ENCODE measurements around the gene ITGB1. TPM values are rescaled to one million over a fixed set of nuclear protein-coding genes. Genes with fewer than 3 reads are reported as not detected.

Gene ITGB1
- total RNA-seq, 1 donor from 2014 or later = 542 TPM

- DNase-seq = no peak
- no peak for TF ChIP-seq CTCF (IDR thresholded peaks at IDR 0.05; ENCODE audit: borderline replicate concordance)
- Histone ChIP-seq H3K4me3 (no peak overlapping the region), H3K4me1 (peaks cover 31% of the 10 kb centered on the region), H3K36me3 (no peaks in the 10 kb centered on the region), H3K27ac (replicated peaks) (no peak overlapping the region), H3K9me3 (replicated peaks) (no peaks in the 10 kb centered on the region), H3K27me3 (ENCODE audit: low read depth) (no peaks in the 10 kb centered on the region)
- intact Hi-C loops (cut with micrococcal nuclease) = no loop called here
Observed at GRCh38 chr10:32976338-32976737, 18.3 kb upstream of the ITGB1 start.

GRCh38 chr10:32972929-32973328 is 14.9 kb upstream of the ITGB1 start:
- DNase-seq = no peak
- H3K9me3 ChIP-seq (replicated peaks) = no peaks in the 10 kb centered on the region
- peaks cover 16% of the 10 kb centered on the region for H3K4me1 ChIP-seq
- H3K36me3 ChIP-seq = no peaks in the 10 kb centered on the region
- no peak for TF ChIP-seq CTCF (IDR thresholded peaks at IDR 0.05; ENCODE audit: borderline replicate concordance)
- H3K27ac ChIP-seq (replicated peaks) = no peak overlapping the region
- no peaks in the 10 kb centered on the region for H3K27me3 ChIP-seq (ENCODE audit: low read depth)
- intact Hi-C loops (cut with micrococcal nuclease) = no loop called here
- H3K4me3 ChIP-seq = no peak overlapping the region

GRCh38 chr10:32972460-32972859 is 14.4 kb upstream of the ITGB1 start:
- TF ChIP-seq CTCF (IDR thresholded peaks at IDR 0.05; ENCODE audit: borderline replicate concordance) = no peak
- Histone ChIP-seq H3K9me3 (replicated peaks) (no peaks in the 10 kb centered on the region), H3K36me3 (no peaks in the 10 kb centered on the region), H3K27me3 (ENCODE audit: low read depth) (no peaks in the 10 kb centered on the region), H3K4me3 (no peak overlapping the region), H3K27ac (replicated peaks) (peak overlapping the region; percentile 61), H3K4me1 (peaks cover 16% of the 10 kb centered on the region)
- intact Hi-C loops (cut with micrococcal nuclease) = no loop called here
- DNase-seq = no peak

- Histone ChIP-seq H3K4me3 (no peak overlapping the region), H3K27ac (replicated peaks) (peak overlapping the region; percentile 61)
- no peak for DNase-seq
Observed at GRCh38 chr10:32971536-32972091, 13.6 kb upstream of the ITGB1 start.

GRCh38 chr10:32970910-32971309 is 12.9 kb upstream of the ITGB1 start:
- intact Hi-C loops (cut with micrococcal nuclease) = no loop called here
- Histone ChIP-seq H3K27me3 (ENCODE audit: low read depth) (no peaks in the 10 kb centered on the region), H3K27ac (replicated peaks) (peak overlapping the region; percentile 61), H3K36me3 (no peaks in the 10 kb centered on the region), H3K4me3 (no peak overlapping the region), H3K9me3 (replicated peaks) (peaks cover 5% of the 10 kb centered on the region), H3K4me1 (peaks cover 16% of the 10 kb centered on the region)
- DNase-seq = no peak
- no peak for TF ChIP-seq CTCF (IDR thresholded peaks at IDR 0.05; ENCODE audit: borderline replicate concordance)

More at GRCh38 chr10:32971536-32972091, 13.6 kb upstream of the ITGB1 start:
- Histone ChIP-seq H3K9me3 (replicated peaks) (no peaks in the 10 kb centered on the region), H3K27me3 (ENCODE audit: low read depth) (no peaks in the 10 kb centered on the region), H3K36me3 (no peaks in the 10 kb centered on the region), H3K4me1 (peaks cover 16% of the 10 kb centered on the region)
- intact Hi-C loops (cut with micrococcal nuclease) = no loop called here
- TF ChIP-seq CTCF (IDR thresholded peaks at IDR 0.05; ENCODE audit: borderline replicate concordance) = no peak

All from left ventricle myocardium inferior (tissue), 1 donor.